Measurements from ENCODE around the gene SPACA9.

SPACA9 gene

GRCh38 chr9:132878695-132879456, at the start of gene SPACA9:
Gene SPACA9, plus strand, starts transcription at chr9:132878898. Its CDS starts 5,050 bp downstream, at chr9:132883948.
- no peak for DNase-seq

DNA sequence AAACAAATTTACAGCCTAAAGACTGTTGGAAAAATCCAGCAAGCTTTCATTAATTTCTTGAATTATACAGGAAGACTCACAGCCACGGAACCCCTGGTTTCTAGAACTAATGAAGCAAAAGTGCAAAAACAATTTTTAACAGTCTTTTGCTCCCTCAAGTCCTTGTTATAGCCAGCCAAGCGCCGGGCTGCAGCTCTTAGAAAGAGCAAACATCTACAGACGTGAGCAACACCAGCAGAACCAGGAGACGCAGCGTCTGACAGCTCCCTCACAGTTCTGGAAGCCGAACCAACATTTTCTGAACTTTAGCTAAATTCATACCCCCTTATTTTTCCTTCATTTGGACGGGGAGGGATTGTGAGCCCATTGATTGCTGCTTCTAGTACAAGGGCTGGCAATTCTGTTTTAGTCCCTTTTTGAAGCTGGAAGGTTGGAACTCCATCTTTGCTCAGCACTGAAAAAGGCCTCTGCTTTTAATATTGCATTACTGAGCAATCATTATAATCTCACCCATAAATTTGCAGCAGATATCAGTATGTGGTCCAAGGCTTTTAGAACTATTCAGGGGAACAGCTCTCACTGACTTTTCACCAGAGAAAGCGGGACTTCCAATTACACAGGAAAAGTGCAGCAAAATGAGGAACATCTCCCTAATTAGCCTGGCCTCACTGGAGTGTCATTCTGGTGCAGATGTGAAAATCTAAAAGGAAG, 46.4 kb upstream of the SPACA9 start:
- DNase-seq = no peak

DNA sequence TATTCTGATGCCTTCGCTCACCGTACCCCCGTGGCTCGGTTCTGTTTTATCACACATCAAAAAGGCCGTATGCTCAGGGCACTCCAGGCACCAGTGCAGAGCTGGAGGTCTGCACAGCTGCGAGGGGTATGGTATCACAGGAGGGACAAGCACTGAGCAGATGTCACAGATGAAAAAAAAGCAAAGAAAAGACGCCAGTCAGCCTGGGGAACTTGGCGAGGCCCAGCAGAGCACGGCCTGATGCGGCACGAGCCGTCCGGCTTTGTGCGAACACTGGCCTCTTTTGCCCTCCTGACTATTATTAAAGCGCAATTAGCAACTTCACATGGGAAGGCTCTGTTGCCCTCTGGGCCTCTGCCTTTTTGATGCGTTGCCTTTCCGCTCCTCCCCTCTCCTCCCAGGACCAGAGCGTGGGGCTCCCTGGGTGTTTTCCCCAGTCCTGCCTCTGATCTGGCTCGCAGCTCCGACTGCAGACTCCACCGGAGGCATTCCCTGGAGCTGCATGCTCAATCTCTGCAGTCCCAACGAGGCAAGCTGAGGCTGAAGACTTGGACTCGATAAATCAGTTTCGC, 45.1 kb upstream of the SPACA9 start:
- no peak for DNase-seq

DNA sequence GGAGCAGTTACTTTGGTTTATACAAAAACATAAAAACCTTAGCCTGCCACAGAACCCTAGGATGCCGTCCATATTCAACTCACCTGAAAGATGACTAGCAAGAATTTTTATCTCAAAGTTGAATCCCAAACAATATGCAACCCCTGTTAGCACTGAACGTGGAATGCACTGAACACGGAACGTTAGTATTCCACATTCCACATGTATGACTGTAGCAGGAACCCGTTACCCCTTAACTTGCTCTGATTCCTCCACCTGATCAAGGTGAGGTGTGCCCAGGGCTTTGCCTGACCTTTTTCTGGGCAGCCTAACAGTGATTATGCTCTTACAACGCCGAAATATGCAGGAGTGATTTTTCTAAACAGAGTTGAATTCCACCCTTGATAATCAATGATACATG, 44.4 kb upstream of the SPACA9 start:
- no peak for DNase-seq

DNA sequence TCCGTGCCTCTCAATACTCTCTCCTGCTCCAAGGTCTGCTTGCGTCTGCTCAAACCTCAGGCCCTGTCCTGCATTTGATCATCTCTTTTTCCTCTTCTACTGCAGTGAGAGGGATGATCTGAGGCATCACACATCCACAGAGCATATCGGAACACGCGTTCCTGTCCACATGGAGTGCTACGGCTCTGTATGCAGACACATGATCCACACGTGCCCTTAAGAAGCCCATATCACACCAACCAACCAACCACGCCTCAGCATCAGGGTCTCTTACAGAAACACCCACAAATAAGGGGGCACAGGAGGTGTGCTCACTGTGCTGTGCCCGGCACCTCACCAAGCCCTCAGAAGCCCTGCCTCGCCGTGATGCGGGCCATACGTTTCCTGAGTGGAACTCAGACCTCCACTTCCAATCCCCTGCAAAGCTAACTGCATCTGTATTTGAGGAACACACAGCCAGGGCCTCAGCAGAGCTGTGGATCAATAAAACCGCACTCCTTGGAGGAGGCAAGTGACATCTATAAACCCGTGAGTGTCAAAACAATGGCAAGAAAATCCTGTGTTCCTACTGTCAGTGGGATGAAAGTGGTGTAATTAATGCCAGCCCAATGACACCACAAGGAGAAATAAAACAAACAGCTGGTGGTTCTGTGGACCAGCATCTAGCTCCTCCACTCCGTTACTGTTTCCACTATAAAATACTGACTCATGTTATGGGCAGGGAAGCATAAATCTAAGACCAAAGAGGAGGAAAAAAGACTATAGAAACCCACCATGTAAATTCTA, 41.0 kb upstream of the SPACA9 start:
- DNase-seq = no peak

GRCh38 chr9:132838291-132838690, 40.4 kb upstream of the SPACA9 start:
- DNase-seq = no peak

DNA sequence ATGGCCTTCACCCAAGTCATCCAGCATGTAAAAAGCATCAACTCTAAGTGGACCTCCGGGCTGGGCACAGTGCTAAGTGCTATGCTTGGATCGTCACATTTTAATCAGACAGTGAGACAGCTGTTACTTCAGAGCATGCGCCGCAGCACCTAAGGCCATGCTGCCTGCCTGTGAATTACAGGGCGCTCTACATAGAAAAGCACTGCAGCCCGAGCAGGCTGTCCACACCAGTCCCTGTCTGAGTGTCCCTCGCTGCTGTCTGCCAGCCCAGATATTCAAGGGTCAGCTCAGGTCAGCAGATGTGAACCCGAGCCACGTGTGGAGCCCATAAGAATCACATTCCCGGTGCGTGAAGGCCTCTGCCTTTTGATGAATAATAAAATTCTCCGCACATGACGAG, 37.7 kb upstream of the SPACA9 start:
- no peak for DNase-seq

GRCh38 chr9:132842124-132843044, 36.3 kb upstream of the SPACA9 start:
- DNase-seq = no peak

- no peak for DNase-seq
These were observed 32.4 kb upstream of the SPACA9 start for GRCh38 chr9:132846109-132846917.

DNA sequence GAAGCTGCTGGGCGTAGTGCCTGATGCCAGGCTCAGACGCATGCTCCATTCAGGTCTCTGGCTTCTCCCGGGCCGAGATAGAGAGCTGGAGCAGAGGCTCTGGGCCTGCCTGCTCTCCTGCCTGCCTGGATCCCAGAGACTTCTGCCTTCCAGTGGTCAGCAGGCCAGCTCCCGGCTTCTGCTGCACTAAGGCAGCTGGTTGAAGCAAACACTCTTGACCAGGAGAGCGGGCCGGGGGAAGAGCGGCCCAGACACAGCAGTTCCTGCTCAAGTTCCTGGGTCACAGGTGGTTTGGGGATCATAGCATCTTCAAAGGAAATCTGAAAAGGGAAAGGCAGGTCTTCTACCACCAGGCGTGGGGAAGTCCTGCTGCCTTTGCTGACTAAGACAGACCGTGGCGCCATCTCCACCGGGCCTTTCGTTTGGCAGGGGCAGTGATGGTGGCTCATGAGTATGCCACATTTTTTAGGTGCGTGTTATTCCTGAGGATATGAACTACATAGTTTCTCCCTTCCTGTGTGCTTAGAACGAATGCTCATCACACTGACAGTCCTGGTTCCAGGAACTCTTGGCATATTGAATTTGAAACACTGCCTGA, 31.7 kb upstream of the SPACA9 start:
- no peak for DNase-seq

GRCh38 chr9:132849185-132849706, 29.5 kb upstream of the SPACA9 start:
- peak; percentile 51 for DNase-seq

GRCh38 chr9:132853482-132853881, 25.2 kb upstream of the SPACA9 start:
- DNase-seq = no peak

DNA sequence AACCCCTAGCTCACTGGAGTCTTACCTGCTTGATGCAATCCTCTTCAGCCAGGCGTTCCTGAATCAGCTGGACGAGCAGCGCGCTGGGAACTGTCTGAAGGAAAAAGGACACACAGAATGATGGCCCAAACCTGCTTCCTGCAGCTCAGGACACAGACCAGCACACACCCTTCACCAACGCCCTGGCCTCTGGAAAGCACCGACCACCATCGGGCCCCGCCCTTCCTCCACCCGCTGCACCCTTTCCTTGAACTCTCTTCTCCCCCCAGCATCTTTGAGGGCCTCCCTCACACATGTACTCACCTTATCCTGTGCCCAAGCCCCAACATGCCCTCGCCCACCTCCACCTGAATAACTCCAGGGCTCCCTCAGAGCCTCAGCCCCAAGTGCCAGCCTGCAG, 23.9 kb upstream of the SPACA9 start:
- no peak for DNase-seq

DNA sequence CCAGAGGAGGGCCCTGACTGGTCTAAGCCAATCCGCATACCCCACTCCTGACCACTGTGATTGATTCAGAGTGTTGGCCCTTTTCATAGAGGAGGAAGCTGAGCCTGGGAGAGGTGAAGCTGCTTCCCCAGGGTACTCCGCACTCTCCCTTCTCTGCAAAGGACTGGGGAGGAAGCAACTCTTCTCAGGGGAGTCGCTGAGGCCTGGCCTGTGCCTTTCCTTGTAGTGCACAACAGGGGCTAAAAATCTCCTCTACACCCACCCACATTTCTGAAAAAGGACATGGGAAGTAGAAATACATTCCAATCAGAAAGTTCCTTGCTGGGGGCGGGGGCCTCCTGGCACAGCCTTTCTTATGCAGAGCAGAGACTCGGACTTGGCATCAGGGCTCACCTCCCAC, 22.8 kb upstream of the SPACA9 start:
- no peak for DNase-seq

- no peak for DNase-seq
These were observed 21.7 kb upstream of the SPACA9 start for GRCh38 chr9:132857031-132857430.

DNA sequence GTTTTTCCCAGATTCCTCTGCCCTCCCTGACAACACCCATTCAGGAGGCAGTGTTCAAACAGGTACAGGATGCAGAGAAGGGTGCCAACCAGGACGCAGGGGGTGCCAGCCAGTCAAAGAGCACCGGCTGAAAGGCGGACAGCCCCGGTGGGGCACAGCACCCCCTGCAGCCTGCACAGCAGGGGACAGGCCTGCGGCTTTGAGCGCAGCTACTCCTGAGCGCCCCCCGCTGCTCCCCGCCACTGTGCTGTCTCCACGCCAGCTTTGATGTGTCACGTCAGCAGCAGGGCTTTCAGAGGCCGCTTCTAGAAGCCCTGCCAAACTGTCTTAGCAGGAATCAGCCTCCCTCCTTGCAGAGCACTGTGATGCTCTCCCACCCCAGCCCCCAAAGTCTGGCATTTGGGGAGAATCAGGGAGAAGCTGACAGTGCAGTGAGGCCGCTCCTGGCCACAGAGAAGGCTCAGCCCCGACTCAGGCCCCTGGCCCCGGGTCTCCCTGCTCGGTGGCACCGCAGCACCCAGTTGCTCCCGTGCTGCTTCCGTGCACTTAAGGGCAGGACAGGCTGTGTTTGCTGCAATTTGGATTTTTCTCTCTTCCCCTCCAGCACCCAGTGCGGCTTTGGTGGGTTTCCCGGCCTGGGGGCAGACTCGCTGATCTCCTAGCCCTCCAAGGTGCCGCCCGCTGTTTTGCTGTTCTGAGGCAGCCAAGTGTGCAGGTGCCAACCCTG, 20.9 kb upstream of the SPACA9 start:
- DNase-seq = no peak

- no peak for DNase-seq
These were observed 19.9 kb upstream of the SPACA9 start for GRCh38 chr9:132858751-132859150.

GRCh38 chr9:132861666-132862065, 17.0 kb upstream of the SPACA9 start:
- no peak for DNase-seq

- DNase-seq = no peak
These were observed 16.2 kb upstream of the SPACA9 start for GRCh38 chr9:132862533-132862932.

DNA sequence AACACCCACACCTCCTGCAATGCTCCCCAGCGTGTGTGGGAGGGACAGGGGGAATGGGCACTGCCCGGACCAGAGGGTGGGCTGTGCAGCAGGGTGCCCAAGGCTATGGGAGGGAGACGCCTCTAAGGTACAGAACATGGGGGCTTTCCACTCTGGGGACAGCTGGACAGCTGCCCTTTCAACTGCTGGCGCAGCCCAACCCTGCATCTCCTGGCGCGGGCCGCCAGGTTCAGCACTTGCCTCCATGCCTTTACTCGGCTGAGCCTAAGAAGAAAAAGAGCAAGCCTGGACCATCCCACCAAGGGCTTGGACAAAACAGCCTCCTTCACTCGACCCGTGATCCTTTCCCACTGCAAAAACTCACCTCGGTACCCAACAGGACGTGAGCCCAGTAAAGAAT, 15.6 kb upstream of the SPACA9 start:
- no peak for DNase-seq

All from DMS153 (cell line).